Measurements from ENCODE around the gene GSC2.
"Not testable (repeated sequence)": the region's sequence is repeated elsewhere in the genome, so short reads cannot be mapped to it uniquely, and the experiment has no call there.

GSC2 gene

GRCh38 chr22:19169947-19170318 lies 19.8 kb upstream of the GSC2 start:
- H3K9me3 ChIP-seq (ENCODE audit: control insufficient read depth, low read length) = no peaks in the 10 kb centered on the region
- H3K36me3 ChIP-seq (ENCODE audit: control insufficient read depth, insufficient read depth, low read length) = no peaks in the 10 kb centered on the region
- peaks cover 58% of the 10 kb centered on the region for H3K27me3 ChIP-seq (ENCODE audit: control insufficient read depth, insufficient read depth, low read length, poor library complexity, severe bottlenecking)
- WGBS, 2 experiments = 75 to 77% methylated on average over 7 of the region's 7 CpGs
- no peak overlapping the region for H3K27ac ChIP-seq (ENCODE audit: insufficient read depth, low read depth, low read length, poor library complexity, severe bottlenecking)
- H3K4me1 ChIP-seq (ENCODE audit: control insufficient read depth, insufficient read depth, low read length) = peaks cover 25% of the 10 kb centered on the region
- no peak overlapping the region for H3K4me3 ChIP-seq (ENCODE audit: insufficient read depth, low read depth, low read length)

GRCh38 chr22:19169002-19169946 lies 19.2 kb upstream of the GSC2 start:
- no peaks in the 10 kb centered on the region for H3K36me3 ChIP-seq (ENCODE audit: control insufficient read depth, insufficient read depth, low read length)
- peak overlapping the region; percentile 3 for H3K4me3 ChIP-seq (ENCODE audit: insufficient read depth, low read depth, low read length)
- H3K27ac ChIP-seq (ENCODE audit: insufficient read depth, low read depth, low read length, poor library complexity, severe bottlenecking) = peak overlapping the region; percentile 42
- peaks cover 58% of the 10 kb centered on the region for H3K27me3 ChIP-seq (ENCODE audit: control insufficient read depth, insufficient read depth, low read length, poor library complexity, severe bottlenecking)
- H3K4me1 ChIP-seq (ENCODE audit: control insufficient read depth, insufficient read depth, low read length) = peaks cover 25% of the 10 kb centered on the region
- no peaks in the 10 kb centered on the region for H3K9me3 ChIP-seq (ENCODE audit: control insufficient read depth, low read length)
- WGBS, 2 experiments = 9 to 10% methylated on average over 58 of the region's 58 CpGs

GRCh38 chr22:19168088-19168890 lies 18.2 kb upstream of the GSC2 start:
- Histone ChIP-seq H3K4me3 (ENCODE audit: insufficient read depth, low read depth, low read length) (no peak overlapping the region), H3K27me3 (ENCODE audit: control insufficient read depth, insufficient read depth, low read length, poor library complexity, severe bottlenecking) (peaks cover 58% of the 10 kb centered on the region), H3K36me3 (ENCODE audit: control insufficient read depth, insufficient read depth, low read length) (no peaks in the 10 kb centered on the region), H3K9me3 (ENCODE audit: control insufficient read depth, low read length) (no peaks in the 10 kb centered on the region), H3K4me1 (ENCODE audit: control insufficient read depth, insufficient read depth, low read length) (peaks cover 25% of the 10 kb centered on the region), H3K27ac (ENCODE audit: insufficient read depth, low read depth, low read length, poor library complexity, severe bottlenecking) (no peak overlapping the region)
- WGBS, 2 experiments = 76 to 78% methylated on average over 17 of the region's 17 CpGs

GRCh38 chr22:19167106-19167869 lies 17.2 kb upstream of the GSC2 start:
- no peaks in the 10 kb centered on the region for H3K36me3 ChIP-seq (ENCODE audit: control insufficient read depth, insufficient read depth, low read length)
- no peak overlapping the region for H3K27ac ChIP-seq (ENCODE audit: insufficient read depth, low read depth, low read length, poor library complexity, severe bottlenecking)
- no peaks in the 10 kb centered on the region for H3K9me3 ChIP-seq (ENCODE audit: control insufficient read depth, low read length)
- H3K27me3 ChIP-seq (ENCODE audit: control insufficient read depth, insufficient read depth, low read length, poor library complexity, severe bottlenecking) = peaks cover 58% of the 10 kb centered on the region
- 75 to 80% methylated on average over 13 of the region's 13 CpGs for WGBS, 2 experiments
- H3K4me1 ChIP-seq (ENCODE audit: control insufficient read depth, insufficient read depth, low read length) = peaks cover 20% of the 10 kb centered on the region
- no peak overlapping the region for H3K4me3 ChIP-seq (ENCODE audit: insufficient read depth, low read depth, low read length)

- H3K27ac ChIP-seq (ENCODE audit: insufficient read depth, low read depth, low read length, poor library complexity, severe bottlenecking) = no peak overlapping the region
- 86% methylated on average over 8 of the region's 8 CpGs for WGBS, 2 experiments
- H3K27me3 ChIP-seq (ENCODE audit: control insufficient read depth, insufficient read depth, low read length, poor library complexity, severe bottlenecking) = peaks cover 66% of the 10 kb centered on the region
Observed at GRCh38 chr22:19166421-19166820, 16.3 kb upstream of the GSC2 start.

GRCh38 chr22:19164425-19164824 lies 14.3 kb upstream of the GSC2 start:
- Histone ChIP-seq H3K4me1 (ENCODE audit: control insufficient read depth, insufficient read depth, low read length) (peaks cover 3% of the 10 kb centered on the region), H3K27me3 (ENCODE audit: control insufficient read depth, insufficient read depth, low read length, poor library complexity, severe bottlenecking) (peaks cover 55% of the 10 kb centered on the region), H3K36me3 (ENCODE audit: control insufficient read depth, insufficient read depth, low read length) (no peaks in the 10 kb centered on the region), H3K27ac (ENCODE audit: insufficient read depth, low read depth, low read length, poor library complexity, severe bottlenecking) (no peak overlapping the region), H3K4me3 (ENCODE audit: insufficient read depth, low read depth, low read length) (no peak overlapping the region), H3K9me3 (ENCODE audit: control insufficient read depth, low read length) (no peaks in the 10 kb centered on the region)
- WGBS, 2 experiments = 87 to 95% methylated on average over 5 to 6 of the region's 6 CpGs

More at GRCh38 chr22:19166421-19166820, 16.3 kb upstream of the GSC2 start:
- no peak overlapping the region for H3K4me3 ChIP-seq (ENCODE audit: insufficient read depth, low read depth, low read length)
- no peaks in the 10 kb centered on the region for H3K36me3 ChIP-seq (ENCODE audit: control insufficient read depth, insufficient read depth, low read length)
- peaks cover 19% of the 10 kb centered on the region for H3K4me1 ChIP-seq (ENCODE audit: control insufficient read depth, insufficient read depth, low read length)
- H3K9me3 ChIP-seq (ENCODE audit: control insufficient read depth, low read length) = no peaks in the 10 kb centered on the region

- H3K9me3 ChIP-seq (ENCODE audit: control insufficient read depth, low read length); H3K36me3 ChIP-seq (ENCODE audit: control insufficient read depth, insufficient read depth, low read length); H3K4me3 ChIP-seq (ENCODE audit: insufficient read depth, low read depth, low read length); H3K4me1 ChIP-seq (ENCODE audit: control insufficient read depth, insufficient read depth, low read length); H3K27ac ChIP-seq (ENCODE audit: insufficient read depth, low read depth, low read length, poor library complexity, severe bottlenecking): not testable (repeated sequence)
- peaks cover 36% of the 10 kb centered on the region for H3K27me3 ChIP-seq (ENCODE audit: control insufficient read depth, insufficient read depth, low read length, poor library complexity, severe bottlenecking)
- 88 to 92% methylated on average over 11 of the region's 11 CpGs for WGBS, 2 experiments
Observed at GRCh38 chr22:19158649-19159048, 8.6 kb upstream of the GSC2 start.

GRCh38 chr22:19156109-19156508 lies 6.0 kb upstream of the GSC2 start:
- not testable (repeated sequence) for H3K36me3 ChIP-seq (ENCODE audit: control insufficient read depth, insufficient read depth, low read length); H3K27ac ChIP-seq (ENCODE audit: insufficient read depth, low read depth, low read length, poor library complexity, severe bottlenecking); H3K4me3 ChIP-seq (ENCODE audit: insufficient read depth, low read depth, low read length); H3K4me1 ChIP-seq (ENCODE audit: control insufficient read depth, insufficient read depth, low read length); H3K9me3 ChIP-seq (ENCODE audit: control insufficient read depth, low read length)
- 87 to 91% methylated on average over 9 of the region's 9 CpGs for WGBS, 2 experiments
- H3K27me3 ChIP-seq (ENCODE audit: control insufficient read depth, insufficient read depth, low read length, poor library complexity, severe bottlenecking) = peaks cover 51% of the 10 kb centered on the region

- no peaks in the 10 kb centered on the region for H3K36me3 ChIP-seq (ENCODE audit: control insufficient read depth, insufficient read depth, low read length)
- WGBS, 2 experiments = 74 to 76% methylated on average over 11 of the region's 11 CpGs
- no peaks in the 10 kb centered on the region for H3K9me3 ChIP-seq (ENCODE audit: control insufficient read depth, low read length)
- H3K27ac ChIP-seq (ENCODE audit: insufficient read depth, low read depth, low read length, poor library complexity, severe bottlenecking) = no peak overlapping the region
- H3K4me3 ChIP-seq (ENCODE audit: insufficient read depth, low read depth, low read length) = no peak overlapping the region
- H3K4me1 ChIP-seq (ENCODE audit: control insufficient read depth, insufficient read depth, low read length) = no peaks in the 10 kb centered on the region
- H3K27me3 ChIP-seq (ENCODE audit: control insufficient read depth, insufficient read depth, low read length, poor library complexity, severe bottlenecking) = peaks cover 63% of the 10 kb centered on the region
Observed at GRCh38 chr22:19152942-19153883, 3.1 kb upstream of the GSC2 start.

Measured in ectodermal cell (in vitro differentiated cells).